ENCODE measurements around the gene OSBPL9. TPM values are rescaled to one million over a fixed set of nuclear protein-coding genes. Genes with fewer than 3 reads are reported as not detected.
"Not testable (repeated sequence)": the region's sequence is repeated elsewhere in the genome, so short reads cannot be mapped to it uniquely, and the experiment has no call there.

OSBPL9 gene
- total RNA-seq, 6 experiments from 2014 or later = 39.8 to 54.2 (median 44.8) TPM

DNA sequence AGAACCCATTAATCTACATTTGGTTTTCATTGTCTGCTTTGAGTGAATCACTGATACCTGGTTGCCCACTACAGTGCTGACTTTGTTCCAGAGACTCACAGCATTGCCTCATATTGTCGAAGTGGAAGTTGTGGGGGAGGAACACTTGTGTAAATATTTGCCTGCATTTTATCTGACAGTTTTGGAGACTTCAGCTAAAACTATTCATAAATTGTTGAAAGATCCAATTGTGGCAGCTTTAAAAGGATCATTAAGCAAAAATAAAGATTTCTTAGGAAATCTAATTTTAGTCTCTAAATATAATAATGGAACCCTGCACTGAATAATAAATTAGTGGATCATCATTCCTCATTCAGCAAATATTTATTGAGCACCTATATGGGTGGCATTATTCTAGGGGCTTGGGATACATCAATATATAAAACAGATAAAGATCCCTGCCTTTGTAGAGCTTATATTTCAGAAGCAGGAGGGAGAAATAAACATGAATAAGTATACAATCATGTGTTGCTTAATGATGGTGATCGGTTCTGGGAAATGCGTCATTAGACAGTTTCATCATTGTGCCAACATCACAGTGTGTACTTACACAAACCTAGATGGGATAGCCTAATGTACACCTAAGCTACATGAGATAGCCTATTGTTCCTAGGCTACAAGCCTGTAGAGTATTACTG is 73.5 kb downstream of the OSBPL9 start:
- Mint-ChIP-seq H3K4me3 (no peak overlapping the region), H3K4me1 (ENCODE audit: low read depth) (peaks cover 56% of the 10 kb centered on the region), H3K27ac (peak overlapping the region; percentile 76)

DNA sequence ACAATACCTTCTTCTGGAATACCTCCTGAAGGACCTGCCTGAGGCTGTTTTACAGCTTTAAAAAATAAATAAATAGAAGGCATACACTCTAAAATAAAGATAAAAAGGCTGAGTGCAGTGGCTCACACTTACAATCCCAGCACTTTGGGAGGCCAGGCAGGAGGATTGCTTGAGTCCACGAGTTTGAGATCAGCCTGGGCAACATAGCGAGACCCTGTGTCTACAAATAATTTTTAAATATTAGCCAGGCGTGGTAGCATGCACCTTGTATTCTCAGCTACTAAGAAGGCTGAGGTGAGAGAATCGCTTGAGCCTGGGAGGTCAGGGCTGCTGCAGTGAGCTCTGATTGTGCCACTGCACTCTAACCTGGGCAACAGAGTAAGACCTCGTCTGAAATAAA is 75.0 kb downstream of the OSBPL9 start:
- TF ChIP-seq, protein P1, sequence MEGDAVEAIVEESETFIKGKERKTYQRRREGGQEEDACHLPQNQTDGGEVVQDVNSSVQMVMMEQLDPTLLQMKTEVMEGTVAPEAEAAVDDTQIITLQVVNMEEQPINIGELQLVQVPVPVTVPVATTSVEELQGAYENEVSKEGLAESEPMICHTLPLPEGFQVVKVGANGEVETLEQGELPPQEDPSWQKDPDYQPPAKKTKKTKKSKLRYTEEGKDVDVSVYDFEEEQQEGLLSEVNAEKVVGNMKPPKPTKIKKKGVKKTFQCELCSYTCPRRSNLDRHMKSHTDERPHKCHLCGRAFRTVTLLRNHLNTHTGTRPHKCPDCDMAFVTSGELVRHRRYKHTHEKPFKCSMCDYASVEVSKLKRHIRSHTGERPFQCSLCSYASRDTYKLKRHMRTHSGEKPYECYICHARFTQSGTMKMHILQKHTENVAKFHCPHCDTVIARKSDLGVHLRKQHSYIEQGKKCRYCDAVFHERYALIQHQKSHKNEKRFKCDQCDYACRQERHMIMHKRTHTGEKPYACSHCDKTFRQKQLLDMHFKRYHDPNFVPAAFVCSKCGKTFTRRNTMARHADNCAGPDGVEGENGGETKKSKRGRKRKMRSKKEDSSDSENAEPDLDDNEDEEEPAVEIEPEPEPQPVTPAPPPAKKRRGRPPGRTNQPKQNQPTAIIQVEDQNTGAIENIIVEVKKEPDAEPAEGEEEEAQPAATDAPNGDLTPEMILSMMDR (IDR thresholded peaks at IDR 0.05) = no peak
- no peak for DNase-seq
- Mint-ChIP-seq H3K4me3 (no peak overlapping the region), H3K27ac (no peak overlapping the region), H3K36me3 (ENCODE audit: low read depth) (no peaks in the 10 kb centered on the region), H3K9me3 (no peaks in the 10 kb centered on the region), H3K27me3 (ENCODE audit: insufficient read depth) (peaks cover 2% of the 10 kb centered on the region), H3K4me1 (ENCODE audit: low read depth) (peaks cover 65% of the 10 kb centered on the region)

More for the DNA sequence above, 73.5 kb downstream of the OSBPL9 start:
- H3K9me3 Mint-ChIP-seq = no peaks in the 10 kb centered on the region
- H3K36me3 Mint-ChIP-seq (ENCODE audit: low read depth) = no peaks in the 10 kb centered on the region
- peak; percentile 13 for DNase-seq
- TF ChIP-seq, protein P1 (IDR thresholded peaks at IDR 0.05) = no peak
- peaks cover 2% of the 10 kb centered on the region; the same call in 1 of the 2 replicates for H3K27me3 Mint-ChIP-seq (ENCODE audit: insufficient read depth)

DNA sequence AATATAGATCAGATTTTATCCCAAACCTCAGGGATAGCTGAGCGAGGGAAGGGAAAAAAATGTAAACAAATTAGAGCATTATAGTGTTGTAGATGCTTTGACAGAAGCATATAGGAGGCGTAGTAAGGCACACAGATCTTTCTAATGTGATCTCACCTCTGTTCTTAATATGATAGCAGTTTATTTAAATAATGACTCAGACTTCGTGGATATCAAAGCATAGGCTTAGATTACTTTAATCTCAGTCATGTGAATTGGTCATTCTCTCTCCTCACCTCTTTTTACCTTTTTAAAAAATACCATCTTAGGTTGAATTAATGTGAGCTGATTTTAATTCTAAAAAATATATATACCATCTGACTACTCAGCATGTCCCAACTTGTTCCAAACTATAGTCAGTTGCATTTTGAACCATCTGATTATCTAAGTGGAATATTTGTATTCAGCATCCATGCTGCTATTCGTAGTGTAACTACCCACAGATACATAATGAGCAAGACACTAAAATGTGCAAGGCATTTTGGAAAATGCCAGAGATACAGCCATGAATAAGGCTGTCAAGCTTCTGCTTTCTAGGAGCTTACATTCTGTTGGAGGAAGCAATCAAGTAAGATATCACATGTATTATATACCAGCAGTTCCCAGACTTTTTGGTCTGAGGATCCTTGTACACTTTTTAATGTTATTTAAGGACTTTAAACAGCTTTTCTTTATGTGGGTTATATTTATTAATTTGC is 76.7 kb downstream of the OSBPL9 start:
- peak; percentile 11 for DNase-seq
- peak overlapping the region; percentile 20 for H3K27ac Mint-ChIP-seq
- H3K27me3 Mint-ChIP-seq (ENCODE audit: insufficient read depth) = no peaks in the 10 kb centered on the region; the same call in 1 of the 2 replicates
- peak overlapping the region; percentile 14; the same call in 1 of the 2 replicates for H3K4me3 Mint-ChIP-seq
- TF ChIP-seq, protein P1 (IDR thresholded peaks at IDR 0.05) = no peak
- no peaks in the 10 kb centered on the region for H3K9me3 Mint-ChIP-seq
- no peaks in the 10 kb centered on the region for H3K36me3 Mint-ChIP-seq (ENCODE audit: low read depth)
- peaks cover 71% of the 10 kb centered on the region for H3K4me1 Mint-ChIP-seq (ENCODE audit: low read depth)

DNA sequence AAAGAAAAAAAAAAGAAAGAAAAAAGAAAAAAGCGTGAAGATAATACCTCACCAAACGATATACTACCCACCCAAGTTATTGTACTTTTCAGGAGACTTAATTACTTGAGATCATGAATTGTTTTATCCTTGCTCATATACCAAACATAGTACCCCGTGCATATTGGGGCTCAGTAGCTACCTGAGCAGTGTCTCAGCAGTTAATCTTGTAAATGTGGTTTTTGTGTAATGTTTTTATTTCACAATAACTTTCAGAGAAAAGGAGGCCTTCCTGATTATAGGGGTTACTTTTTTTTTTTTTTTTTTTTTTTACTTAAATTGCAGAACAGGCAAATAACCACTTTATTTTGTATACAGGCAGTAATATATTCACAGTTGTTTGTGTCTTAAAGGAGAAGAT is 80.3 kb downstream of the OSBPL9 start:
- no peaks in the 10 kb centered on the region; the same call in 1 of the 2 replicates for H3K27me3 Mint-ChIP-seq (ENCODE audit: insufficient read depth)
- no peaks in the 10 kb centered on the region for H3K9me3 Mint-ChIP-seq
- peaks cover 64% of the 10 kb centered on the region for H3K4me1 Mint-ChIP-seq (ENCODE audit: low read depth)
- H3K27ac Mint-ChIP-seq = no peak overlapping the region
- H3K36me3 Mint-ChIP-seq (ENCODE audit: low read depth) = no peaks in the 10 kb centered on the region
- no peak overlapping the region; the same call in 1 of the 2 replicates for H3K4me3 Mint-ChIP-seq
- TF ChIP-seq, protein P1 (IDR thresholded peaks at IDR 0.05) = no peak
- peak; percentile 9 for DNase-seq

DNA sequence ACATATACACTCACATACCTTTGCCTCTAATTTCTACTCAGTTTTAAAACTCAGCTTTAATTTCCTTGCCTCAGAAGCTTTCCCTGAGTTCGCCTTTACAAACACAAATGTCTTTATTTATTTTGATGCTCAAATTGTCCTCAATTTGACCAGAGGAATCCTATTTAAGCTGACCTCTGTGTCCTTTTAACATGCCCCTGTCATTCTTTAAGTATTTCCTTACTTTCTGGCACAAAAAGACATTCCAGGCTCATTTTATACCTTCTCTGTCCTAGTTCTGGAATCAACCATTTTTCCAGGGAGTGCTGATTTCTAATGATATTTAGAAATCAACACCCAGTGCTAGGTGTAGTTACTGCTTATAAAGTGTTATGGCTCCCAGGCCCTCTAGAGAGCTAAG is 82.5 kb downstream of the OSBPL9 start:
- H3K27ac Mint-ChIP-seq = no peak overlapping the region
- H3K9me3 Mint-ChIP-seq = no peaks in the 10 kb centered on the region
- H3K27me3 Mint-ChIP-seq (ENCODE audit: insufficient read depth) = no peaks in the 10 kb centered on the region; the same call in 1 of the 2 replicates
- no peak for DNase-seq
- H3K36me3 Mint-ChIP-seq (ENCODE audit: low read depth) = no peaks in the 10 kb centered on the region
- peaks cover 45% of the 10 kb centered on the region for H3K4me1 Mint-ChIP-seq (ENCODE audit: low read depth)
- TF ChIP-seq, protein P1 (IDR thresholded peaks at IDR 0.05) = no peak
- no peak overlapping the region; the same call in 1 of the 2 replicates for H3K4me3 Mint-ChIP-seq

DNA sequence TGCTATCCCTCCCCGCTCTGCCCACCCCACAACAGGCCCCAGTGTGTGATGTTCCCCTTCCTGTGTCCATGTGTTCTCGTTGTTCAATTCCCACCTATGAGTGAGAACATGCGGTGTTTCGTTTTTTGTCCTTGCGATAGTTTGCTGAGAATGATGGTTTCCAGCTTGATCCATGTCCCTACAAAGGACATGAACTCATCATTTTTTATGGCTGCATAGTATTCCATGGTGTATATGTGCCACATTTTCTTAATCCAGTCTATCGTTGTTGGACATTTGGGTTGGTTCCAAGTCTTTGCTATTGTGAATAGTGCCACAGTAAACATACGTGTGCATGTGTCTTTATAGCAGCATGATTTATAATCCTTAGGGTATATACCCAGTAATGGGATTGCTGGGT is 84.9 kb downstream of the OSBPL9 start:
- not testable (repeated sequence) for H3K4me3 Mint-ChIP-seq; H3K9me3 Mint-ChIP-seq; H3K27me3 Mint-ChIP-seq (ENCODE audit: insufficient read depth); H3K36me3 Mint-ChIP-seq (ENCODE audit: low read depth); DNase-seq; H3K27ac Mint-ChIP-seq
- peaks cover 33% of the 10 kb centered on the region for H3K4me1 Mint-ChIP-seq (ENCODE audit: low read depth)

DNA sequence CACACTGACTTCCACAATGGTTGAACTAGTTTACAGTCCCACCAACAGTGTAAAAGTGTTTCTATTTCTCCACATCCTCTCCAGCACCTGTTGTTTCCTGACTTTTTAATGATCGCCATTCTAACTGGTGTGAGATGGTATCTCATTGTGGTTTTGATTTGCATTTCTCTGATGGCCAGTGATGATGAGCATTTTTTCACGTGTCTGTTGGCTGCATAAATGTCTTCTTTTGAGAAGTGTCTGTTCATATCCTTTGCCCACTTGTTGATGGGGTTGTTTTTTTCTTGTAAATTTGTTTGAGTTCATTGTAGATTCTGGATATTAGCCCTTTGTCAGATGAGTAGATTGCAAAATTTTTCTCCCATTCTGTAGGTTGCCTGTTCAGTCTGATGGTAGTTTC is 85.3 kb downstream of the OSBPL9 start:
- not testable (repeated sequence) for H3K27me3 Mint-ChIP-seq (ENCODE audit: insufficient read depth); H3K36me3 Mint-ChIP-seq (ENCODE audit: low read depth); H3K4me3 Mint-ChIP-seq; DNase-seq; H3K9me3 Mint-ChIP-seq; H3K27ac Mint-ChIP-seq
- peaks cover 29% of the 10 kb centered on the region for H3K4me1 Mint-ChIP-seq (ENCODE audit: low read depth)

Measured in HFFc6 (cell line).